IMR-90 (cell line): ENCODE data around the gene IPMK. TPM values are rescaled to one million over a fixed set of nuclear protein-coding genes. Genes with fewer than 3 reads are reported as not detected.

Experiments used
- ATAC-seq: fragments of 200-7000 bp; cut with Tn5 transposase; 2 replicates; pipeline ENCODE4 v1.9.1; 2020; ENCODE audit warnings: low read depth, mild to moderate bottlenecking, moderate library complexity
- BruUV-seq: library from RNA; stranded (reverse); fragments of 400-500 nt; replicated peaks from 2 replicates; lab custom pipeline; 2021; lab: Mats Ljungman, UMichigan
- CTCF ChIA-PET: fragments of 300-600 bp; formaldehyde crosslinking; extraction: SDS; loops from one replicate; lab custom pipeline; 2021; ENCODE audit warnings: antibody characterized with exemption; lab: Yijun Ruan, JAX
- POLR2A ChIA-PET: fragments of 300-600 bp; sonication (Branson Sonifier 250); formaldehyde crosslinking; loops from one replicate; lab custom pipeline; 2022; ENCODE audit warnings: antibody characterized with exemption; ENCODE audit not compliant: unreplicated experiment; lab: Charles Lee
- DNase-seq: peaks from one replicate; pipeline ENCODE4 v3.0.0; 2013
- H2AFZ ChIP-seq: replicated peaks from 2 replicates; pipeline ENCODE3; 2013; ENCODE audit warnings: low read length, mild to moderate bottlenecking; ENCODE audit not compliant: poor library complexity
- H2AK5ac ChIP-seq: 2 replicates; pipeline ENCODE4 v1.6.1; 2013; ENCODE audit warnings: low read depth, low read length, inconsistent platforms
- H2AK9ac ChIP-seq: replicated peaks from 2 replicates; pipeline ENCODE3; 2013; ENCODE audit warnings: mild to moderate bottlenecking, low read depth, low read length, moderate library complexity; ENCODE audit not compliant: poor library complexity
- H2BK120ac ChIP-seq: 2 replicates; pipeline ENCODE4 v1.6.1; 2013; ENCODE audit warnings: low read depth, low read length, inconsistent platforms
- H2BK15ac ChIP-seq: 3 replicates; pipeline ENCODE4 v1.6.1; 2013; ENCODE audit warnings: low read depth, low read length, inconsistent platforms
- H2BK20ac ChIP-seq: 2 replicates; pipeline ENCODE4 v1.6.1; 2013; ENCODE audit warnings: low read depth, mild to moderate bottlenecking, inconsistent platforms, low read length, moderate library complexity
- H2BK5ac ChIP-seq: 2 replicates; pipeline ENCODE4 v1.6.1; 2013; ENCODE audit warnings: mild to moderate bottlenecking, low read depth, low read length, inconsistent platforms; ENCODE audit not compliant: poor library complexity, severe bottlenecking
- H3K14ac ChIP-seq: replicated peaks from 2 replicates; pipeline ENCODE4 v1.6.1; 2013; ENCODE audit warnings: low read depth, low read length, inconsistent platforms
- H3K18ac ChIP-seq: 2 replicates; pipeline ENCODE4 v1.6.1; 2013; ENCODE audit warnings: low read depth, low read length, control low read depth
- H3K23ac ChIP-seq: 2 replicates; pipeline ENCODE4 v1.6.1; 2013; ENCODE audit warnings: low read depth, low read length, inconsistent platforms
- H3K27ac ChIP-seq: 2 replicates; pipeline ENCODE4 v1.5.1; 2013; ENCODE audit warnings: mild to moderate bottlenecking, control low read depth, low read length; ENCODE audit not compliant: insufficient read depth
- H3K27me3 ChIP-seq: 2 replicates; pipeline ENCODE4 v1.6.1; 2013; ENCODE audit warnings: low read length; ENCODE audit not compliant: control insufficient read depth, insufficient read depth
- H3K36me3 ChIP-seq: 2 replicates; pipeline ENCODE4 v1.6.1; 2013; ENCODE audit warnings: low read length, mixed read lengths; ENCODE audit not compliant: control insufficient read depth, insufficient read depth
- H3K4ac ChIP-seq: 2 replicates; pipeline ENCODE4 v1.6.1; 2013; ENCODE audit warnings: low read depth, low read length, inconsistent platforms
- H3K4me1 ChIP-seq: 2 replicates; pipeline ENCODE4 v1.6.1; 2013; ENCODE audit warnings: low read length, mixed read lengths; ENCODE audit not compliant: control insufficient read depth, insufficient read depth
- H3K4me2 ChIP-seq: 2 replicates; pipeline ENCODE4 v1.6.1; 2013; ENCODE audit warnings: low read depth, mild to moderate bottlenecking, control low read depth, low read length, moderate library complexity
- H3K4me3 ChIP-seq: 2 replicates; pipeline ENCODE4 v1.5.1; 2013; ENCODE audit warnings: low read depth, mild to moderate bottlenecking, control low read depth, low read length, moderate library complexity; ENCODE audit not compliant: insufficient read depth
- H3K56ac ChIP-seq: 2 replicates; pipeline ENCODE4 v1.6.1; 2013; ENCODE audit warnings: low read length, inconsistent platforms; ENCODE audit not compliant: insufficient read depth; ENCODE audit errors: extremely low read depth
- H3K79me1 ChIP-seq, 2 experiments: 2 replicates each; pipeline ENCODE4 v1.6.1; 2013; ENCODE audit warnings: low read length in 2 of 2, inconsistent platforms in 1 of 2, low read depth in 1 of 2
- H3K9ac ChIP-seq: 2 replicates; pipeline ENCODE4 v1.6.1; 2013; ENCODE audit warnings: low read depth, low read length, control low read depth
- H3K9me1 ChIP-seq: 2 replicates; pipeline ENCODE4 v1.6.1; 2013; ENCODE audit warnings: low read length, inconsistent platforms; ENCODE audit not compliant: insufficient read depth
- H3K9me3 ChIP-seq: 2 replicates; pipeline ENCODE4 v1.6.1; 2013; ENCODE audit warnings: low read length; ENCODE audit not compliant: control insufficient read depth, insufficient read depth
- H4K20me1 ChIP-seq: 2 replicates; pipeline ENCODE4 v1.6.1; 2013; ENCODE audit warnings: low read length, inconsistent platforms; ENCODE audit not compliant: insufficient read depth
- H4K5ac ChIP-seq: 2 replicates; pipeline ENCODE4 v1.6.1; 2013; ENCODE audit warnings: mild to moderate bottlenecking, low read depth, low read length, control low read depth
- H4K8ac ChIP-seq, 2 experiments: 2 replicates each; pipeline ENCODE4 v1.6.1; 2013; ENCODE audit warnings: low read depth in 2 of 2, low read length in 2 of 2, control low read depth in 1 of 2, inconsistent platforms in 1 of 2
- H4K91ac ChIP-seq: 2 replicates; pipeline ENCODE4 v1.6.1; 2013; ENCODE audit warnings: low read depth, low read length, inconsistent platforms; ENCODE audit not compliant: insufficient read depth
- CEBPB ChIP-seq: IDR thresholded peaks from 2 replicates; pipeline ENCODE4 v1.6.1; 2012; ENCODE audit warnings: low read depth, low read length, improper control_type of control experiment
- CTCF ChIP-seq: conservative IDR thresholded peaks from 2 replicates; pipeline ENCODE4 v1.5.1; 2012; ENCODE audit warnings: mild to moderate bottlenecking, low read depth, low read length, improper control_type of control experiment
- MAZ ChIP-seq: IDR thresholded peaks from 2 replicates; pipeline ENCODE4 v1.6.1; 2012; ENCODE audit warnings: low read depth, mild to moderate bottlenecking, low read length, improper control_type of control experiment, moderate library complexity, borderline replicate concordance
- NFE2L2 ChIP-seq: fragments of 150-350 bp; IDR thresholded peaks from 2 replicates; pipeline ENCODE4 v1.6.1; 2016; ENCODE audit warnings: low read depth, mild to moderate bottlenecking, low read length
- RAD21 ChIP-seq: IDR thresholded peaks from 2 replicates; pipeline ENCODE4 v1.6.1; 2012; ENCODE audit warnings: low read length, improper control_type of control experiment
- RCOR1 ChIP-seq: IDR thresholded peaks from 2 replicates; pipeline ENCODE4 v1.6.1; 2012; ENCODE audit warnings: mild to moderate bottlenecking, low read length, improper control_type of control experiment; ENCODE audit not compliant: insufficient replicate concordance
- SMC3 ChIP-seq: fragments of 150-350 bp; IDR thresholded peaks from 2 replicates; pipeline ENCODE4 v1.6.1; 2016; ENCODE audit warnings: low read depth, mild to moderate bottlenecking, antibody characterized with exemption, low read length, moderate library complexity
- USF2 ChIP-seq: fragments of 150-350 bp; IDR thresholded peaks from 2 replicates; pipeline ENCODE4 v1.6.1; 2017; ENCODE audit warnings: mild to moderate bottlenecking, antibody characterized with exemption, low read length, low read depth
- WGBS, 2 experiments: methylation state at CpG; one replicate each; pipeline versions ENCODE4 v1.1.5 to v1.1.7; 2013; ENCODE audit warnings: missing lambda C conversion rate in 2 of 2; ENCODE audit not compliant: insufficient read length in 1 of 2; ENCODE audit errors: extremely low coverage in 2 of 2; 5-methylcytosine and 5-hydroxymethylcytosine counted together
- dilution Hi-C: fragments of 300-500 bp; cut with HindIII; formaldehyde crosslinking; loops from one replicate; pipeline ENCODE4 v1.14.3; 2018; ENCODE audit warnings: low sequenced_read_pairs; ENCODE audit not compliant: unreplicated experiment
- in situ Hi-C: fragments of 300-500 bp; cut with MboI; formaldehyde crosslinking; loops from 3 replicates; pipeline ENCODE4 v1.14.3; 2019; ENCODE audit warnings: low sequenced_read_pairs, inconsistent platforms, mixed read lengths
- intact Hi-C: fragments of 100-400 bp; cut with micrococcal nuclease; formaldehyde crosslinking; loops from 2 replicates; pipeline ENCODE4 v1.10.0; 2022
- polyA plus RNA-seq, 3 experiments: library from polyadenylated mRNA; depleted of rRNA; stranded (reverse); fragments of >200 nt; gene quantifications; 2 replicates each; pipeline ENCODE4 v1.2.3, GENCODE V29; 2012; ENCODE audit warnings: low replicate concordance in 1 of 3
- total RNA-seq: library from RNA; depleted of rRNA; stranded (reverse); fragments of >200 nt; gene quantifications from 2 replicates; pipeline ENCODE4 v1.2.3, GENCODE V29; 2012
- TF ChIP-seq, protein P1 (sequence below): fragments of 150-350 bp; IDR thresholded peaks from 2 replicates; pipeline ENCODE4 v1.6.1; 2016; ENCODE audit warnings: low read depth, mild to moderate bottlenecking, low read length, moderate library complexity, borderline replicate concordance

Gene IPMK
- total and polyA plus RNA-seq, 2 of the 4 experiments (the other 2 are of a cell fraction): 0.89 to 2.0 TPM

GRCh38 chr10:58299580-58299979 lies 31.9 kb upstream of the IPMK start:
- Histone ChIP-seq H3K14ac (no peak overlapping the region), H3K36me3 (no peaks in the 10 kb centered on the region), H2AFZ (no peak overlapping the region), H2BK15ac (no peak overlapping the region), H2BK5ac (no peak overlapping the region), H3K27me3 (peaks cover 2% of the 10 kb centered on the region; the same call in 1 of the 2 replicates), H4K91ac (no peak overlapping the region), H3K9ac (no peak overlapping the region), H3K23ac (no peak overlapping the region), H4K5ac (no peak overlapping the region), H3K4me3 (no peak overlapping the region), H4K8ac (no peak overlapping the region), H2BK120ac (no peak overlapping the region), H2AK5ac (no peak overlapping the region), H3K79me1 (no peaks in the 10 kb centered on the region), H3K9me3 (no peaks in the 10 kb centered on the region), H3K18ac (no peak overlapping the region), H3K56ac (no peak overlapping the region), H2AK9ac (no peak overlapping the region), H3K4ac (no peak overlapping the region), H3K4me2 (peak overlapping the region; percentile 21; the same call in 1 of the 2 replicates), H3K27ac (no peak overlapping the region), H2BK20ac (no peak overlapping the region), H4K20me1 (no peaks in the 10 kb centered on the region), H3K9me1 (no peaks in the 10 kb centered on the region), H3K4me1 (no peaks in the 10 kb centered on the region)
- CTCF ChIA-PET: interaction anchor here (0.6 to 1.9 kb wide), 7 partner anchors 8 to 122 kb away, joined by 3 to 11 read pairs (median 5); no protein-coding TSS in a partner anchor
- in situ Hi-C loops (no loop called here), intact Hi-C loops (loop anchor here (1.0 to 2.0 kb wide), 2 partner anchors 85 to 94 kb away; partner anchors contain the start of gene TFAM), dilution Hi-C loops (no loop called here)
- DNase-seq: peak; percentile 57
- TF ChIP-seq NFE2L2 (no peak), CEBPB (no peak), RAD21 (peak; percentile 69), MAZ (no peak), SMC3 (peak; percentile 70), USF2 (no peak), CTCF (peak; percentile 72), RCOR1 (no peak)
- TF ChIP-seq, protein P1, sequence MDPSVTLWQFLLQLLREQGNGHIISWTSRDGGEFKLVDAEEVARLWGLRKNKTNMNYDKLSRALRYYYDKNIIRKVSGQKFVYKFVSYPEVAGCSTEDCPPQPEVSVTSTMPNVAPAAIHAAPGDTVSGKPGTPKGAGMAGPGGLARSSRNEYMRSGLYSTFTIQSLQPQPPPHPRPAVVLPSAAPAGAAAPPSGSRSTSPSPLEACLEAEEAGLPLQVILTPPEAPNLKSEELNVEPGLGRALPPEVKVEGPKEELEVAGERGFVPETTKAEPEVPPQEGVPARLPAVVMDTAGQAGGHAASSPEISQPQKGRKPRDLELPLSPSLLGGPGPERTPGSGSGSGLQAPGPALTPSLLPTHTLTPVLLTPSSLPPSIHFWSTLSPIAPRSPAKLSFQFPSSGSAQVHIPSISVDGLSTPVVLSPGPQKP: no peak
- ATAC-seq: peak; percentile 93
- no TSS peak for BruUV-seq
- POLR2A ChIA-PET: interaction anchor here (0.6 kb wide), 1 partner anchor 122 kb away, joined by 3 read pairs; no protein-coding TSS in a partner anchor
- WGBS, 2 experiments: no CpG with 5 or more reads among the region's 4 CpGs
